Measurements from ENCODE around the gene AMACR.

The AMACR gene

DNA sequence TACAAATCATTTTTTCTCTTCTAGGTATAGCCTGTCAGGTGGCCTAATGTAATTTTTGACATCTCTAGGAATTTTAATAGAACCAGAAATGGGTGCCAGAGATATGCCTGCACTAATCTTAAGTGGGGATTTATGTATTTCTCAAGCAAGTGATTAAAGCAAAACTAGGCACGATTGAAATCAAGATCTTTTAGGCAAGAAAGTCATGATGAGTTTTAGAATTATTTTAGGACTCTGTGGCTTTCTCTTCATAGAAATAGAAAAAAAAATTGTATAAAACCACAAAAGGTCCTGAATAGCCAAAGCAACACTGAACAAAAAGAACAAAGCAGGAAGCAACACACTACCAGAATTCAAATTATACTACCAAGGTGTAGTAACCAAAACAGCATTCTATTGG is 952 bp upstream of the AMACR start:
- no peak for FAIRE-seq
- no peak for DNase-seq (ENCODE audit: low spot score)

DNA sequence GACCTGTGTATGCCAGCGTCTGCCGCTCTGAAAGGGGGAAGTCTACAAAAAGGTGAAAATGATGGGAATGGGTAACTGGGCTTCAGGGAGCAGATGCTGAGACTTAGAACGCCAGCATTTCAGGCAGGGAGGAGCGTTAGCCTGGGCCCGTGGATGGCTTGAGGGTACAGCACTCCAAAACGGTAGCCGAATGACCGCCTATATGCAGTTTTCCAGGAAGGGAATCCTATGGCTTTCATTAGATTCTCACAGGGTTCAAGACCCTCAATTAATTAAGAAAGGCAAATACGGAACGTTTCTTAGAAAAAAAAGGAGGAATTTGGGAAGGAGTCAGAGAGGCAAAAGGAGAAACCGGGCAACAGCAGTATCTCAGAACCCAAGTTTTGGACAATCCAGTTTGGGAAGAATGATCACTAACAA is 639 bp downstream of the AMACR start:
- no peak for FAIRE-seq
- peak; percentile 33 for DNase-seq (ENCODE audit: low spot score)

DNA sequence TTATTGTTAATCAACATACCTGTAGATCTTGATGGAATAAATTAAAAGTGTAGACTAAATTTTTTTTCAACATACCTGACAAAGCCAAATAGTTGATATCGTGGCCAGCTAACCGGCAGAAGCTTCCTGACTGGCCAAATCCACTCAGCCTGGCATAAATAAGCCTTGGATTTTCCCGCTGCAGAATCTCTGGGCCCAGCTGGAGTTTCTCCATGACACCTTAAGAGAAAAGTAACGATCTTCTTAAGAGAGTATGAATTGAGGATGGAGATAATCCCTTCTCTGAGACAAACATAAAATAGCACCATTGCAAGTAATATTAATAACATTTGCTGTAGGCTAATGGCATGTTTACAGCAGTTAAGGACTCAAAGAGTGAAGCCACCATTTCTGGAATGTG is 2.2 kb downstream of the AMACR start:
- FAIRE-seq, result no peak
- no peak for DNase-seq (ENCODE audit: low spot score)

DNA sequence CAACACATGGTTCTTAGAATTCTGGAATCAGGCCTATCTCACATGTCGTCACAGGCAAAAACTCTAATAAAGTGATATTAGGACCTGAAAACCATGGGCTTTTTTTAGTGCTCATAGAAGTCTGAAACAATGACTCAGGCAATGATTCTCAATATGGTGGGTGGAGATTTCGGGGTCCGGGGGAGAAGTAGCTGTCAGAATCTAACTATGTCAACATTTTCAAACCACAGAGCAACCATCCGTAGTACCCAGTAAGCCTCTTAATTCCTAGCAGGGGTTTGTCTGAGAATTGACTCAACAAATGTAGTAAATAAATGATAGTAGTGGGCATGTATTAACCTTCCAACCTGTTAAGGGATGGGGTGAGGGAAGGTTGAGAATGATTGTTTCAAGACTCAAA is 2.6 kb downstream of the AMACR start:
- FAIRE-seq, result no peak
- no peak for DNase-seq (ENCODE audit: low spot score)

DNA sequence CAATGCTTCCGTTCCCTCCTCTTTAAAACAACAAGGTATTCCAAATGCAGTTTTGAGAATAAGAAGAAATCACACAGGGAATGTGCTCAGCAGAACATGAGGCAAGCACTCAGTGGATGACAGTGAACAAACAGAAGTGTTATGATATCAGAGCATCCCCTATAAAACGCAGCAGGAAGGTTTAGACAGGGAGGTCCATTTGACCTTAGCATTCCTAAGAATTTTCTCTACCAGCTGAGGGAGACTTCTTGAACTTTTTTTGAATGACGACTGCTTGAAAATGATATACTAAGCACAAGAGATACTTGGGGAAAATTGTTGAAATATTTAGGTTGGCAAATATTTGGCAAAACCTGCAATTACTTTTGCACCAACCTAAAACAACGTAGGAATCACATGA is 3.9 kb downstream of the AMACR start:
- DNase-seq (ENCODE audit: low spot score), result no peak
- FAIRE-seq, result no peak

DNA sequence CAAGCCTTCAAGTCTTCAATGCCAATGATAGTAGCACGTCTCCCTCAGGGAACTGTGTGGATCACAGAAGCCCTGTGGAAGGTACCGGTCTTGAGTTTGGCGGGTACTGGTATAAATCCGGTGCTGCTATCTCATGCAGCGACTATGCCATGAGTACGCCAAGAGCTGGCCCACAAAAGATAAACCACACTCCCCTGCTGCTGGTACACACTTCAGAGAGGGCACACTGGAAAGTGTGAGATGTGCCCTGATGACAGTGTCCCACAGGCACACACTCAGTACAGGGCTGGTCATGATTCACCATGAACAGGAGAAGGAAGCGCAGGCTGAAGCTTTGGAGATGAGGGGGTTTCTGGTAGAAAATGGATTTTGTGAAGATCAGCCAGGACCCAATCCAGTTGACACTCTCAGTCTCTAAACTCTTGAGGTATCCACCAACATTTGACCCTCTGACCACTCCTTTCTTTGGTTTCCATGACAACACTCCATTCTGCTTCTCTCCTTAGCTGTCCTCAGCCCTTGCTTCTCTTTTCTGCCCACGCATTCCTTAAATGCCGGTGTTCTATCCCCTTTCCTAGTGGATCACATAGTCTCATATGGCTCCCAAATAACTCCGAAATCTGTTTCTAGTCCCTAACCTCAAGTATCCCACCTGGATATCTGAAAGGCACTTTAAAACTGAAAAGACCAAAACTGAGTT is 5.1 kb downstream of the AMACR start:
- no peak for DNase-seq (ENCODE audit: low spot score)
- no peak for FAIRE-seq

DNA sequence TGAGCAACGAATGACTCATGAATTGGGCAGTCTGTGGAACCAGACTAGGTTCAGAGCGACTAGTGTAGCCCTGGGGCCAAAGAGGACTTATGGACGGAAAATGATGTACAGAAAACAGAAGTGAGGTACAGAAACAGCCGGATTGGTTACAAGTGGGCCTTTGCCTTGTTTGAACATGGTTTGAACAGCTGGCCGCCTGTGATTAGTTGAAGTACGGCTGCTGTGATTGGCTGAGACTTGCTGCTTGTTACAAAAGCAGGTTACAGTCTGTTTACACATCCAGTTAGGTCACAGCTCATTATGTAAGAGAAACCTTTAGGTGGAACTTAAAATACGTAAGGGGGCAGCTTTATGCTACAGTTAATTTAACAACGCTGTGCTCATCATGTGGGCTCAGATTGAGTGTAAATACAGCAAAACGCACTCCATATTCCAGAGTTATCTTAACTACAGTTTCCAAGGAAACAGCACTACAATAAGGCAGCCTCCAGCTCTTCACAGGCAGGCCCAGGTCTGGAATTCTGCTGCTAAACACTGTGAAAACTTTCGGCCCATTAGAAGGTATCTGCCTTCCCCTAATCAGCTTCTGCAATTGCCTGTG is 6.5 kb downstream of the AMACR start:
- FAIRE-seq (no peak), DNase-seq (ENCODE audit: low spot score) (no peak)

DNA sequence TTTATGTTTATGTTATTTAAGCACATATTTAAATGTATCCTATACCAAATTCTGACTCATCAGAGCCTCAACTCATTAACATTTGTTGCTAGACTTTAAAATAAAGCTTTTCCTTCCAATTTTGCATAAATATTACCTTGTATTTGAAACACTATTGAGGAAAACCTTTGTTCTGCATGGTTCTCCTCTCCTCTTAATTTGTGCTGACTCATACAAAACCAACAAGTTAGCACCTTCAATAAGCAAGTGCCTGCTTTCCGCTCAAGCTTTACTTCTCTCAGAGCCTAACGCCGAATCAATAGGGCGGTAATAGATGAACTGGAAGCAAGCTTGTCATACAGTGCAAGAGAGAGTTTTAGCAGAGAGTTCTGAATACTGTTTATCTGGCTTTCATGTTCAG is 7.9 kb downstream of the AMACR start:
- no peak for DNase-seq (ENCODE audit: low spot score)
- no peak for FAIRE-seq

DNA sequence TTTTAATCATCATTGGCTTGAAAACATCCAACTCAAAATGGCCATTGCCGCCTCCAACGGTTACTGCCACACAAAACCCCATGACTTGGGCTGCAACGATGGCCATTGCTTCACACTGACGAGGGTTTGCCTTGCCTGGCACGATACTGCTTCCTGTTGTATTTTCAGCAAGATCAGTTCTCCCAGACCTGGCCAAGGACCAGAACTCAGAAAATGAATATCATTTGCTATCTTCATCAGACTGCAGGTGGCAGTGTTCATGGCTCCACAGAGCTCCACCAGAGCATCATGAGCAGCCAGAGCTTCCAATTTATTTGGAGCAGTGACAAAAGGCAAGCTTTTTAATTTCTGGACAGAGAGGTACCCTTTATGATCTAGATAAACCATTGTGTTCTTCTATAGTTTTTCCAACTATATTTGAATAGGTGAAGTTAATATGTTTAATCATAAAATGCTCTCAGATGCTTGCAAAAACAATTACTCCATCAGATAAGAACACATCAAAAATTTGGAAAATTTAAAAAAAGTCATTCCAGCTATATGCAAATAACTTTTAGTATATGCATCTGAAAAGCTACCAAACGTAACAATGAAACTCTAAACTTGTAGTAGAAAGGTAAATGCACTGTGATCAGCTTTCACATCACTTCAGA is 10.4 kb downstream of the AMACR start:
- peak; percentile 76 for DNase-seq (ENCODE audit: low spot score)
- FAIRE-seq, result peak; percentile 93

DNA sequence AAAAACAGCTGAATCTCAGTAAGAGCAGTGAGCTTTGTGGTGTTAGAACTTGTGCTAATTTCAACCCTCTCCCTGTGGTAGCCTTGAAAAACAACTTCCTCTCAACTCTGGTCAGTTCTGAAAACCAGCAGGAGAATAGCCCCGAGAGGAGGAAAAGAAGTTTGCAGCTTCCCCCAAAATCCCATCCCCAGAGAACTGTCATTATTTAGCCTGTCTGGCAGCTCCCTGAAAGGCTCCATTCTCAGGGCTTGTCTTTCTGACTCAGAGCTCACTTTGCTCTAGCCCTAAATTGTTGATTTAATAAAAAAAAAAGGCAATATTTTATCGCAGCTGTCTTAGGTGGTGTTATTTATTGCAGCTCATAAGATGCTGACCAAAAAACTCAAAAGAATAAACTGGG is 12.0 kb downstream of the AMACR start:
- FAIRE-seq (no peak), DNase-seq (ENCODE audit: low spot score) (no peak)

DNA sequence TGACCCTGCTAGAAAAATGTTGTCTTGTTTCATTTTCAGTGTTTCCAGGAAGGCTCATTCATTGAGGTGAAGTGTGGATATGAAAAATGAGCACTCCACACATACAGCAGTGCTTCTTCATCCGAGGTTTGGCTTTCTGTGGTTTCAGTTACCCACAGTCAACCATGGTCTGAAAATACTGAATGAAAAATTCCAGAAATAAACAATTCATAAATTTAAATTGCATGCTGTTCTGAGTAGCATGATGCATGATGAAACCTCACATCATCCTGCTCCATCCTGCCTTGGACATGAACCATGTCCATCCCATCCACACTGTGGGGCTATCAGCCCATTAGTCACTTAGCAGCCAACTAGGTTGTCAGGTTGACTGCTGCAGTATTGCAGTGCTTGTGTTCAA is 13.0 kb downstream of the AMACR start:
- no peak for DNase-seq (ENCODE audit: low spot score)
- no peak for FAIRE-seq

DNA sequence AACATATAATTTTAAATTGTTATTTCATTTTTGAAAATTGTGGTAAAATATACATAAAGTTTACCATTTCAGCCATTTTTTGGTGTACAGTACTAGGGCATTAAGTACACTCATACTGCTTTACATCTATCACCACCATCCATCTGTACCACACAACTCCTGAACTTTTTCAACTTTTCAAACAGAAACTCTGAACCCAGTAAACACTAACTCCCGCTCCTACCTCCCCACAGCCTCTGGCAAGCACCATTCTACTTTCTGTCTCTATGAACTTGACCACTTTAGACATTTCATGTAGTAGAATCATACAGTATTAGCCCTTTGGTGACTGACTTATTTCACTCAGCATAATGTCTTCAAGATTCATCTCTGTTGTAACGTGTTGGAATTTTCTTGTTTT is 15.0 kb downstream of the AMACR start:
- no peak for FAIRE-seq
- no peak for DNase-seq (ENCODE audit: low spot score)

DNA sequence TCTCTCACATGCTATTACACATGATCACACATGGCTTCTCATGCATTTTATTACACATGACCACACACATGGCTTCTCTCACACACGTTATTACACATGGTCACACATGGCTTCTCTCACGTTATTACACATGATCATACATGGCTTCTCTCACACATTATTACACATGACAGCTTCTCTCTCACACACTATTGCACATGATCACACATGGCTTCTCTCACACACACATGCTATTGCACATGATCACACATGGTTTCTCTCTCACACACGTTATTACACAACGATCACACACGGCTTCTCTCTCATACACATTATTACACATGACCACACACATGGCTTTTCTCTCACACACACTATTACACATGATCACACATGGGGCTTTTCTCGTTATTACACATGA is 22.4 kb downstream of the AMACR start:
- DNase-seq (ENCODE audit: low spot score) (no peak), FAIRE-seq (no peak)

DNA sequence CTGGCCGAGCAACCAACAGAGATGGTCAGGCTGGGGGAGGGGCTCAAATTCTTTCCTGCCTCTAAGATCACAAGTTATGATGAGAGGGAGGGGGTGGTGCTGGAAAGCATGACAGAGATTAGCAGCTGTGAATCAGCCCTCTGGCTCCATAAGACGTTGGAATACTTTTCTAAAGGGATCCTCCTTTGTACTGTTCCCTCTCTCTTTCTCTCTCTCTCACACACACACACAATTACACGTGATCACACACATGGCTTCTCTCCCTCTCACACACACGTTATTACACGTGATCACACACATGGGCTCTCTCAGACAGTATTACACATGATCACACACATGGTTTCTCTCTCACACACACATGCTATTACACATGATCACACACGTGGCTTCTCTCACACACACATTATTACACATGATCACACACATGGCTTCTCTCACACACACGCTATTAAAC is 23.2 kb downstream of the AMACR start, which contains the start of gene SLC45A2:
Gene SLC45A2 (minus strand): TSS at position 23 of the 454 bp plus-strand sequence. CDS start 110 bp downstream, outside the sequence.
- DNase-seq (ENCODE audit: low spot score) (no peak), FAIRE-seq (no peak)

DNA sequence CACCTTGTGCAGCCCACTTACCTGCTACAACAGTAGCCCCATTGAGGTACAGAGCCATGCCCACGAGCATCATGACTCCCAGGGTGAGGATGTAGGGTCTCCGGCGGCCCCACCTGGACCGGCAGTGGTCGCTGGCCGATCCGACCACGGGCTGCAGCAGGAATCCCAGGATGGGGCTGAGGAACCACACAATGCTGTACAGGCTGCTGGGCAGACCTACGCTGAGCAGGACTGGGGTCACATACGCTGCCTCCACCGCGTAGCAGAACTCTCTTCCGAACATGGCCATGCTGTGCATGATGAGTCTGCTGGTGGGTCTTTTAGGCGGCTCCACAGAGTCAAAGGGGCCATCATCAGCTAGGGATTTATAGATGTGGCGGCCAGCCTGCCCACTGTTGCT is 23.7 kb downstream of the AMACR start:
- no peak for DNase-seq (ENCODE audit: low spot score)

DNA sequence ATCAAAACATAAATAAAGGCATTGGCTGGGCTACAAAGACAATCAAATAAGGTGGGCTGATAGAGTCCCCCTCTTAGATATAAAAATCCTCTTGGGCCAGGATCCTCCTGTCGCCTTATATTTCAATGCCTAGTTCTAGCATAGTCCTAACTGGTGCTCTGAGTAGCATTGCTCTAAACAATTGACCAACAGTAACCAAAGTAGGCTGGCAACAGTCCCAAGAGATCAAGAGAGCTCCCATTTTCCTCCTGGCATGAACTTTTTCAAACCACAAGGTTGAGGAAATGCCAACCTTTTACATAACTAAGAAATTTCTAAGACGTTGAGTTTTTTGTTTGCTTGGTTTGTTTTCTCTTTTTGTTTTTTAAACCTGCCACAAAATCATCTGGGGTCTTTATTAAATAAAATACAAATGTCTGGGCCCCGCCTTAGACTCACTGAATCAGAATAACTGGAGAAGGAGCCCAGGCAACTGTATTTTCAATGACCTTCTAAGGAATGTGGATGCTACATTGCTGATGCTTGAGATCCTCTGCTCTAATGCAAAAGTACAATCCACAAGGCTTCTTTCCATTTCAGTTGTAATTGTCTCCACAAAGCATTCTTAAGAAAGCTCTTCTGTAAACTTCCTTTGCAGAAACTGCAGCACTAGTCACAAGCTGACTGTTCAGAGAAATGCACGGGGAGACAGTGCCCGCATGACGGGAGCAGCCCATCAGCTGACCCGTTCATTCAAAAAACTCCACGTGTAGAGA is 26.3 kb downstream of the AMACR start:
- DNase-seq (ENCODE audit: low spot score) (peak; percentile 36), FAIRE-seq (no peak)

More for the DNA sequence above, 23.7 kb downstream of the AMACR start:
- FAIRE-seq, result no peak

DNA sequence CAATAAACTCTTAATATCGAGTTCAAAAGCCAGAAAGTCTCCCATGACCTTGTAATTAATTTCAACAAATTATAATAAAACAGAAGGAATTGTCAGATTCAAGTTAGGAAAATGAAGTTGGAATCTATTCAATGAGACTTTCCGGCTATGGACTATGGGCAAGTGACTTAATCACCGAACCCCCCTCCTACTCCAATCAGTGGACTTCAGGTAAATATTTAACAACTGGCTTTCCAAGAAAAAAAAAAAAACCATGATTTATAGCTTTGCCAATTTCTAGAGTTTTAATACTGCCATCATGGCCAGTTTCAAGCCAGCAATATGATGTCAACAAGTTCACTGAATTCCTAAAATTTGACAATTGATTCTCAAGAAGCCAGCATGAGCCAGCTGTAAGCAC is 27.8 kb downstream of the AMACR start:
- FAIRE-seq (no peak), DNase-seq (ENCODE audit: low spot score) (no peak)

DNA sequence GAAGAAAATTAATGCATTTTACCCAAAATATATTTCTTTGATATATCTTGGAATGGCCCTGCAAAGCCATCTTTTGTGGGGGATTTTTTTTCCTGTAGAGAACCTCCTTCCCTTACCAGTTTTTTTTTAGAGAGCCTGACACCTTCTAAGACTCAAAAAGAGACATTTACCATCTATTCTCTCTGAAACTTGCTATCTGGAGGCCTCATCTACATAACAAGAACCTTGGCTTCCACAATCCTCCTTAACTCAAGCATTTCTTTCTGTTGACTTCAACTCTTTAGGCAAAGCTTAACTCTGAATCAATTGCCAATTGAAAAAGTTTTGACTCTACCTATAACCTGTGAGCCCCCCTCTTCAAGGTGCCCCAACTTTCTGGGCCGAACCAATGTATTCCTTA is 29.5 kb downstream of the AMACR start:
- FAIRE-seq (no peak), DNase-seq (ENCODE audit: low spot score) (no peak)

DNA sequence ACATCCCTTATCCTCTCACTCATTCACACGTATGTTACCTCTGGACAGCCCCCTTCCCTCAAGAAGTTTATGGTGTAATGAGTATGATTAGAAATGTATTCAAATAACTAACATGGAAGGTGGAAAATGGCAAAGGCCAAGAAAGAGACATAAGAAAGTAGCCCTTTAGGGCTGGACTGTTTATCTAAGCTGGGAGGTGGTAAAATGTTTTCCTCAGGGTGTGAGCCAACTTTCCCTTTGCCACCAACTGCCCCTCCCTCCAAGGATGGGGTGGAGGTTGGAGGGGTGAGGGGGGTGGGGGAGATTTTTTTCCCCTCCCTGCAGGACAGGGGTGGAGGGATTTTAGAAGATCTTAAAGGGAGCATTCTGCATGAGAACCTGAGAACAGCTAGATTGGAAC is 31.5 kb downstream of the AMACR start:
- DNase-seq (ENCODE audit: low spot score) (no peak), FAIRE-seq (no peak)

DNA sequence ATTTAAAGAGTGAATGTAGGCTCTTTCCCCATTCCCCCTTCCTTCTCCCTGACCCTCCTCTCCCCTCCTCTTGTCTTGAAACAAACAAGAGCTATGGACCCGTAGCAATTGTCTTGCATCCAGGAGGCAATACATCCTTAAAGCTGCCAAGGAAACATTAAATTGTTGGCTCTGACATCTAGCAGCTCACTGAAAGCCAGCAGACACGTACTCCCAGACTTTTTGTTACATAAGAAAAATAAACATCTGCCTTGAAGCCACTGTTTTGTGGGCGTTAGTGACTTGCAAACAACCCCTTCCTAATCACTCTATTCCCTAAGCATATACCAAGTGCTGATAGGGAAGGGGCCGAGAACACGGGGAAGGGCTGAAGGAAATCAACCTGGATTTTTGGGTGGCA is 32.0 kb downstream of the AMACR start:
- DNase-seq (ENCODE audit: low spot score) (no peak), FAIRE-seq (no peak)

DNA sequence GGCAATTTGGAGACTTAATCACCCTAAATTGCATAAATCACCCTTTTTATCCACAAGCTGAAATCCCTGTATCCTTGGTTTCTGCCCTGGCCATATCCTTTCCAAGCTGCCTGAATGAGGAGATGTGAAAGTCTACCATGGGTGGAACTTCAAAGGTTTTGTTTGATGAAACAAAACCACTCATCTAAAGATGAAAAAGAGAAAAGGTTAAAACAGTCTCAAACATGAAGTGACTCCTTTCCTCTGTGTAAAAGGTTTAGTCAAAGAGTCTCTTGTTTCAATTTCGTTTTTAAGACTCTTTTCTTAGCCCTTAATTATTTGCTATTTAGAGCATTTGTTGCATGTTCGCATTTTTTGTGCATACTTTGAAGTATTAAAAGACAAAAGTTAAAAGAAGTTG is 34.6 kb downstream of the AMACR start:
- FAIRE-seq, result no peak
- no peak for DNase-seq (ENCODE audit: low spot score)
